HuH-7 (cell line): ENCODE data around the gene TMCC2.
A peak's percentile ranks its signal among the peaks of the same experiment; 100 is the strongest.

Experiments
- DNase-seq: peaks from one replicate; pipeline ENCODE4 v3.0.0; 2011; ENCODE audit warnings: low spot score

The TMCC2 gene

DNA sequence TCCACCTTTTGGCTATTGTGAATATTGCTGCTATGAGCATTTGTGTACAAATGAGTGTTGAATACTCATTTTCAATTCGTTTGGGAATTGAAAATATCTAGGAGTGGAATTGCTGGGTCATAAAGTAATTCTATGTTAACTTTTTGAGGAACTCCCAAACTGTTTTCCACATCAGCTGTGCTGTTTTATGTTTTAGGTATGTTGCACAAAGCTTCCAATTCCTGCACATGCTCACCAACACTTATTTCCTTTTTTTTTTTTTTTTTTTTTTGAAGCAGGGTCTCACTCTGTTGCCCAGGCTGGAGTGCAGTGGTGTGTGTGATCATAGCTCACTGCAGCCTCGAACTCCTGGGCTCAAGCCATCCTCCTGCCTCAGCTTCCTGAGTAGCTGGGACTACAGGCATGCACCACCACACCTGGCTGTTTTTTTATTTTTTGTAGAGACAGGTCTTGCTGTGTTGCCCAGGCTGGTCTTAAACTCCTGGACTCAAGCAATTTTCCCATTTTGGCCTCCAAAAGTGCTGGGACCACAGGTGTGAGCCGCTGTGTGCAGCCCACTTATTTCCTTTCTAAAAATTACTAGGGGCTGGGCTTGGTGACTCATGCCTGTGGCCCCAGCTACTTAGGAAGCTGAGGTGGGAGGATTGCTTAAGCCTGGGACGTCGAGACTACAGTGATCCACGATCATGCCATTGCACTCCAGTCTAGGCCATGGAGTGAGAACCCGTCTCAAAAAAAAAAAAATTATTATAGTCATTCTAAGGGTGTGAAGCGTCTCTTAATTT, 33.4 kb downstream of the TMCC2 start:
- no peak for DNase-seq

GRCh38 chr1:205261946-205262691, 34.4 kb downstream of the TMCC2 start:
- DNase-seq, result no peak

- no peak for DNase-seq
These were observed 35.0 kb downstream of the TMCC2 start for GRCh38 chr1:205262731-205263171.

DNA sequence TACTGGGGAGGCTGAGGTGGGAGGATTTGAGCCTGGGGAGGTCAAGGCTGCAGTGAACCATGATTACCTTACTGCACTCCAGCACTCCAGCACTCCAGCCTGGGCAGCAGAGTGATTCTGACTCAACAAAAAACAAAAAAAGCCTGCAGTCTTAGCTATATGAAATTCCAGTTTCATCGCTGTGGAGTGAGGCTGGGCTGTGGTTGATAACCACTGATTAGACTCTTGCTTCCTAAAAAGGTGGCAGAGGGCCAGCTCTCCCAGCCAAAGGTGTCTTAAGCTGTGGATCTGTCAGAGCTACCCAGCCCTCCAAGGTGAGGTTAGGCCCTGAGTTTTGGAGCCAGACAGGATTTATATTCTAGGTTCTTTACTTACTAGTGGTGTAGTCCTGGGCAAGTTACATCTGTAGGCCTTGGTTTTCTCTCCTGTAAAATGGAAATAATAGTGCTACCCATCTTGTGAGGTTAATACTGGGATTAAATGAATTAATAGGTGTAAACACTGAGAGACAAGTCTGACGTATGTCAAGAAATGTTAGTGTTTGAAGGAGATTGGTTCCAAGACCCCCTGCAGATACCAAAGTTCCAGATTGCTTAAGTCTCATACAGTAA, 35.9 kb downstream of the TMCC2 start:
- no peak for DNase-seq

GRCh38 chr1:205266611-205267305, 39.0 kb downstream of the TMCC2 start:
- no peak for DNase-seq

DNA sequence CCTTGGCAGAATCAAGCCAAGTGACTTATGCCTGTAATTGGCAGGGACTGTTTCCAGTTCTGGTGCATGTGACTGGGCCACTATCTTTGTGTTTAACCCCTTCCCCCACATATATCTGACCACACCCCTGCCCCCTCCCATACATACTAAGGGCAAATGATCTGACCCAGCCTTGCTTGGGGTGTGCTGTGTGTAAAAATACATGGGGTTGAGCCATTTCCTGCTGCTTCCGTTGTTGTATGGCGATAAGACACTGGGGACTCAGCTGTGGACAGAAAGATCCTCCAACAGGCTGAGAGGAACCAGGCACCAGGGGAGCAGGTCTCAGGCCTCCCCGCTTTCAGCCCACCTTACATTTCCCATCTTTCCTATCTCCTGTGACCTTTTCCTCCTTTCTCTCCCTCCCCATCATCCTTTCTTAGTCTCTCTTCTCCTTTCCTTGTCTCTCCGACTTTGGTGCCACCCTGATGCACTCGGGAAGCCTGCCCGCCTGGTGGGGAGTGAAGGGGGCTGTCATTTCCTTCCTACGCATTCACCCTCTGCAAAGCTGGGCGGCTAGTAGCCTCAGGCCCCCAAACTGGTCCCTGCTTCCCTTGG, 39.7 kb downstream of the TMCC2 start:
- no peak for DNase-seq

GRCh38 chr1:205268846-205269680, 41.3 kb downstream of the TMCC2 start:
- DNase-seq, result no peak

GRCh38 chr1:205269711-205270110, 42.0 kb downstream of the TMCC2 start:
- no peak for DNase-seq

DNA sequence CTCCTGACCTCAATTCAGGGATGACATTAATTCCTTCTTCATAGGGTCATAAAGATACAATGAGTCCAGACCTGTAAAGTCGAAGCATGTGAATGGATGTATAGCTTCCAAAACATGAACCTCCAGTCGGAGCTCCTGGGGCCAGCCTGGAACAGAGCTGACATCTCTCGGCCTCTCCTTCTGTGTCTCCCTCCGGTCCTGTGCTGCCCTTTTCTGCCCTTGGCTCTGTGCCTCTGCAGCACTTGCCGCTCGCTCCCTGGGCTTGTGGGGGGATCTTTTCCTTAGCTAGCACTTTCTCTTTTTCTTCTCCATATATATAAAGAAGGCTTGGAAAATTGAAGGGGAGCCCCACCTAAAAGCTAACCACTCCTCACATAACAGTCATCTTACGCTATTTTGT, 42.5 kb downstream of the TMCC2 start:
- DNase-seq, result no peak

- DNase-seq, result no peak
These were observed 43.0 kb downstream of the TMCC2 start for GRCh38 chr1:205270764-205271163.

GRCh38 chr1:205271277-205271676, 43.5 kb downstream of the TMCC2 start:
- no peak for DNase-seq

GRCh38 chr1:205271745-205272144, 44.0 kb downstream of the TMCC2 start:
- no peak for DNase-seq

DNA sequence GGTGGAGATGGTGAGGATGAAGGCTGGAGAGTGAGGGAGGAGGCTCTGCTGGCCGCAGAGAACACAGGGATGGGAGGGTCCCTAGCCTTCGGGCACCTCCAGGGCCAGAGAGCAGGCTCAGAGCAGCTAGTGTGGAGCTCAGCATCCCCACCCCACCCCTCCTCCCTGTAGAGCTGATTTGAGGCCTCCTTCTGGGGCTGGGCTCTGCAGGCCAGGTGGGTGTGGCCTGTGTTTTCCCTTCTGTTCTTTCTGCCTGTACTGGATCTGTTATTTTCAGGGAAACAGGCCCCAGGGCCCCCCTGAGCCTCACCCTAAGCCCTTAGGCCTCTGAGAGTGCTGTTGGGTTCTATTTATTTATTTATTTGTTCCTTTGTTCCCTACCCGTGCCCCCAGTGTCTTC, 44.8 kb downstream of the TMCC2 start:
- DNase-seq, result no peak

GRCh38 chr1:205273551-205273982, 45.8 kb downstream of the TMCC2 start:
- DNase-seq, result peak; percentile 95

GRCh38 chr1:205274041-205274691, 46.4 kb downstream of the TMCC2 start:
- DNase-seq, result no peak

DNA sequence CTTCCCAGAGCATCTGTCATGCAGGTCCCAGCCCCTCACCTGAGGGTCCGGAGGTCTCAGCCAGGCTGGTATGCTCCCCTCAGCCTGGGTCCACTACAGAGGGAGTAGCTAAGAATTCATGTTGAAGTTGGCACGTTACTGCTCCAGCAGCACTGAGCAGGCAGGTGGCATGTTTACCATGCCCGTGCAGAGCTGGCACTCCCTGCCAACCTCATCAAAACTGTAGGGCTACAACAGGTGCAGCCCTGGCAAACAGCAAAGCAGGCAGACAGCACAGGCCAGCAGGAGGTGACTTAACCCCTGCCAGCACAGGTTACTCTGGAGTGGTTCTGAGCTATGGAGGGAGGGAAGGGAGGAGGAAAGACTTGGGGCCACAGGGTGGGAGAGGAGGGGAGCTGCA, 47.4 kb downstream of the TMCC2 start:
- no peak for DNase-seq

DNA sequence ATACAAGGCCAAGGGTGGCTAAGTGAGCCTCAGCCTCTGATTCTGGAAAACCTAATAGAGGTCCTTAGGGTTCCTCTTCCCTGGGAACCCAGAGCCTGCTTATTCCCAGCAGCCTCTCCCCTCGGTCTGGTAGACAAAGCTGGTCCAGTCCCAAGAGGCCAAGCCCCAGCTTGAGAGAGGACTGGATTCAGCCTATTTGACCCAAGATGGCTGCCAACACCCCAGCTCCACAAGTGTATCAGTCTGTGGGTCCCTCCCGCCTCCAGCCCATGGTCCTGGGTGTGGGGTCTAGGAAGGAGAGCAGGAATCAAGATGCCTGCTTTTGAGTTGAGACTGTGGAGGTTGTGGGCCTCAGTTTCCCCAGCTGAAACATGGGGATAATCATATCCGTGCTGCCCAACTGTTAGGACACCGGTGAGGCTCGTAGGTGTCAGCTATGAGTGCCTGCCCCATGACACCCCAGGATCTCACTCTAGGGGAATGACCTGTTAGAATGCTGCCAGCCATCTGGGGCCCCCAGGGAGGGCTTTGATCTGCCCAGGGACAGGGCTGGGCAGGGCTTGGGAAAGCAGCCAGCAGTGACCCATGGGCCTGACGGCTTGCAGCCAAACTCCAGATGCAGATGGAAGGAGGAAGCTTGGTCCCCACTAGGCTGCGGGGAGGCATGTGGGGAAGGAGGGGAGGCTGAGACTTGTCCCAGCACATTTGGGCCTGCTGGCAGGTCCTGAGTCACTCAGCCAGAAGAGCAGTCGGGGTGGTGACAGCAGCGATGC, 48.4 kb downstream of the TMCC2 start:
- DNase-seq, result no peak

GRCh38 chr1:205276689-205277065, 48.9 kb downstream of the TMCC2 start:
- no peak for DNase-seq

DNA sequence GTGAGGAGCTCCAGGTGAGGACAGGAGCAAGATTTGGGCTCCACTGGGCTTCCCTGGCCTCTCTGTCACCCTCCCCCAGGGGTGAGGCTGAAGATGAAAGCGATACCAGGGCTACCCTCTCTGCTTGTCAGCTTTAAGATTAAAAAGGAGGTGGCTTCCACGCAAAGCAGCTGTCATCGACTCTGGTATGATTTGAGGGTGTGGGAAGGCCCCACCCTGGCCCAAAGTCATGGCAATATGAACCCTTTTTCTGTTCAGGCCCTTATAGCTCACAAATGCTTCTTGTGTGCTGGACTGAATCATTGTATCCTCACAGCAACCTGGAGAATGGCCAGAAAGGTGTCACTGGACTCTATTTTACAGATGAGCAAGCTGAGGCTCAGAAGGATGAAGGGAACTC, 52.2 kb downstream of the TMCC2 start:
- DNase-seq, result no peak
